ENCODE data around the gene CNTNAP2. TPM values are rescaled to one million over a fixed set of nuclear protein-coding genes. Genes with fewer than 3 reads are reported as not detected.

Gene CNTNAP2
- total RNA-seq, 2 experiments from 2014 or later = not detected

GRCh38 chr7:148456351-148456750, 2339.8 kb downstream of the CNTNAP2 start:
- Mint-ChIP-seq H3K4me3 (no peak overlapping the region), H3K36me3 (ENCODE audit: low read depth) (no peaks in the 10 kb centered on the region), H3K9me3 (no peaks in the 10 kb centered on the region), H3K27me3 (peaks cover 10% of the 10 kb centered on the region), H3K4me1 (ENCODE audit: low read depth) (no peaks in the 10 kb centered on the region), H3K27ac (no peak overlapping the region)
- DNase-seq (no peak), ATAC-seq (ENCODE audit: poor library complexity) (no peak)
- ChIA-PET POLR2A (no interaction called here), CTCF (no interaction called here)
- Histone ChIP-seq H3K4me1 (ENCODE audit: insufficient read depth, low read length) (no peaks in the 10 kb centered on the region), H3K36me3 (ENCODE audit: insufficient read depth, low read length) (no peaks in the 10 kb centered on the region), H3K27me3 (ENCODE audit: control insufficient read depth in 1 of 2, insufficient read depth in 2 of 2, low read length in 2 of 2) (peaks cover 0 to 6% of the 10 kb centered on the region in 2 experiments), H3K4me3 (ENCODE audit: low read length) (no peak overlapping the region), H3K9me3 (ENCODE audit: control insufficient read depth in 1 of 2, insufficient read depth in 1 of 2, low read length in 2 of 2) (peaks cover 0 to 4% of the 10 kb centered on the region in 2 experiments), H3K27ac (ENCODE audit: low read depth in 1 of 2, low read length in 2 of 2) (no peak overlapping the region)
- TF ChIP-seq CTCF (IDR thresholded peaks at IDR 0.05) = no peak
- intact Hi-C loops (cut with DNase I, micrococcal nuclease) = no loop called here

GRCh38 chr7:148457310-148457921, 2340.8 kb downstream of the CNTNAP2 start:
- CTCF ChIA-PET = interaction anchor here (1.6 kb wide), 1 partner anchor 10 kb away, joined by 3 read pairs; no protein-coding TSS in a partner anchor

GRCh38 chr7:148458263-148458662, 2341.7 kb downstream of the CNTNAP2 start:
- no peak overlapping the region for H3K4me3 Mint-ChIP-seq
- Histone ChIP-seq H3K4me3 (ENCODE audit: low read length) (no peak overlapping the region), H3K36me3 (ENCODE audit: insufficient read depth, low read length) (no peaks in the 10 kb centered on the region), H3K27me3 (ENCODE audit: control insufficient read depth in 1 of 2, insufficient read depth in 2 of 2, low read length in 2 of 2) (peaks cover 0 to 6% of the 10 kb centered on the region in 2 experiments), H3K4me1 (ENCODE audit: insufficient read depth, low read length) (no peaks in the 10 kb centered on the region), H3K27ac (ENCODE audit: low read depth in 1 of 2, low read length in 2 of 2) (no peak overlapping the region), H3K9me3 (ENCODE audit: control insufficient read depth in 1 of 2, insufficient read depth in 1 of 2, low read length in 2 of 2) (peaks cover 0 to 4% of the 10 kb centered on the region in 2 experiments)
- POLR2A ChIA-PET = no interaction called here
- H3K36me3 Mint-ChIP-seq (ENCODE audit: low read depth) = no peaks in the 10 kb centered on the region
- ATAC-seq (ENCODE audit: poor library complexity) (no peak), DNase-seq (no peak)
- no peaks in the 10 kb centered on the region for H3K4me1 Mint-ChIP-seq (ENCODE audit: low read depth)
- no peak for TF ChIP-seq CTCF (IDR thresholded peaks at IDR 0.05)
- intact Hi-C loops (cut with DNase I, micrococcal nuclease) = no loop called here
- CTCF ChIA-PET = interaction anchor here (1.6 kb wide), 1 partner anchor 11 kb away, joined by 3 read pairs; no protein-coding TSS in a partner anchor
- H3K9me3 Mint-ChIP-seq = peaks cover 4% of the 10 kb centered on the region
- H3K27ac Mint-ChIP-seq = no peak overlapping the region
- H3K27me3 Mint-ChIP-seq = peaks cover 6% of the 10 kb centered on the region

More at GRCh38 chr7:148457310-148457921, 2340.8 kb downstream of the CNTNAP2 start:
- Histone ChIP-seq H3K36me3 (ENCODE audit: insufficient read depth, low read length) (no peaks in the 10 kb centered on the region), H3K4me1 (ENCODE audit: insufficient read depth, low read length) (no peaks in the 10 kb centered on the region), H3K9me3 (ENCODE audit: control insufficient read depth in 1 of 2, insufficient read depth in 1 of 2, low read length in 2 of 2) (peaks cover 0 to 4% of the 10 kb centered on the region in 2 experiments), H3K27ac (ENCODE audit: low read depth in 1 of 2, low read length in 2 of 2) (no peak overlapping the region), H3K4me3 (ENCODE audit: low read length) (no peak overlapping the region), H3K27me3 (ENCODE audit: control insufficient read depth in 1 of 2, insufficient read depth in 2 of 2, low read length in 2 of 2) (peaks cover 0 to 6% of the 10 kb centered on the region in 2 experiments)
- no peak for DNase-seq
- Mint-ChIP-seq H3K4me1 (ENCODE audit: low read depth) (no peaks in the 10 kb centered on the region), H3K9me3 (no peaks in the 10 kb centered on the region), H3K36me3 (ENCODE audit: low read depth) (no peaks in the 10 kb centered on the region), H3K4me3 (no peak overlapping the region), H3K27ac (no peak overlapping the region), H3K27me3 (peaks cover 7% of the 10 kb centered on the region)
- intact Hi-C loops (cut with DNase I, micrococcal nuclease) = no loop called here
- TF ChIP-seq CTCF (IDR thresholded peaks at IDR 0.05) = no peak
- POLR2A ChIA-PET = no interaction called here
- ATAC-seq (ENCODE audit: poor library complexity) = no peak

Measured in CD4-positive, alpha-beta T cell (primary cell).